Measurements from ENCODE around the gene MBOAT7. TPM values are rescaled to one million over a fixed set of nuclear protein-coding genes. Genes with fewer than 3 reads are reported as not detected.
A peak's percentile ranks its signal among the peaks of the same experiment; 100 is the strongest.

MBOAT7 gene
- total and polyA plus RNA-seq, 4 donors: 10.3 to 31.5 (median 15.0) TPM

DNA sequence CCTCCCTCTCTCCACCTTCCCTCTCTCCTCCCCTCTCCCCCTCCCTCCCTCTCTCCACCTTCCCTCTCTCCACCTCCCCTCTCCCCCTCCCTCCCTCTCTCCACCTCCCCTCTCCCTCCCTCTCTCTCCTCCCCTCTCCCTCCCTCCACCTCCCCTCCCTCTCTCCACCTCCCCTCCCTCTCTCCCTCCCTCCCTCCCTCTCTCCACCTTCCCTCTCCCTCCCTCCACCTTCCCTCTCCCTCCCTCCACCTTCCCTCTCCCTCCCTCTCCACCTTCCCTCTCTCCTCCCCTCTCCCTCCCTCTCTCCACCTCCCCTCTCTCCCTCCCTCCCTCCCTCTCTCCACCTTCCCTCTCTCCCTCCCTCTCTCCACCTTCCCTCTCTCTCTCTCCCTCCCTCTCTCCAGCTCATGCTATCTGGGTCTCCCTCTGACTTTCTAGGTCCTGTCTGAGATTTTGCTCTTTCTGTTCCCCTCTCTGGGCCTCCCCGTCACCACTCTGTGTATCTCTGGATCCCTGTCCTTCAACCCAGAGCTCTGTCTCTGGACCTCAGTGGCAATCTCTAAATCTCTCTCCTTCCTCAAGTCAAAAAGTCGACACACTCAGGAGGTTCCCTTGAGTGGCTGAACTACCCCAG, 55.3 kb downstream of the MBOAT7 start (continued):
- TF ChIP-seq, protein P1, sequence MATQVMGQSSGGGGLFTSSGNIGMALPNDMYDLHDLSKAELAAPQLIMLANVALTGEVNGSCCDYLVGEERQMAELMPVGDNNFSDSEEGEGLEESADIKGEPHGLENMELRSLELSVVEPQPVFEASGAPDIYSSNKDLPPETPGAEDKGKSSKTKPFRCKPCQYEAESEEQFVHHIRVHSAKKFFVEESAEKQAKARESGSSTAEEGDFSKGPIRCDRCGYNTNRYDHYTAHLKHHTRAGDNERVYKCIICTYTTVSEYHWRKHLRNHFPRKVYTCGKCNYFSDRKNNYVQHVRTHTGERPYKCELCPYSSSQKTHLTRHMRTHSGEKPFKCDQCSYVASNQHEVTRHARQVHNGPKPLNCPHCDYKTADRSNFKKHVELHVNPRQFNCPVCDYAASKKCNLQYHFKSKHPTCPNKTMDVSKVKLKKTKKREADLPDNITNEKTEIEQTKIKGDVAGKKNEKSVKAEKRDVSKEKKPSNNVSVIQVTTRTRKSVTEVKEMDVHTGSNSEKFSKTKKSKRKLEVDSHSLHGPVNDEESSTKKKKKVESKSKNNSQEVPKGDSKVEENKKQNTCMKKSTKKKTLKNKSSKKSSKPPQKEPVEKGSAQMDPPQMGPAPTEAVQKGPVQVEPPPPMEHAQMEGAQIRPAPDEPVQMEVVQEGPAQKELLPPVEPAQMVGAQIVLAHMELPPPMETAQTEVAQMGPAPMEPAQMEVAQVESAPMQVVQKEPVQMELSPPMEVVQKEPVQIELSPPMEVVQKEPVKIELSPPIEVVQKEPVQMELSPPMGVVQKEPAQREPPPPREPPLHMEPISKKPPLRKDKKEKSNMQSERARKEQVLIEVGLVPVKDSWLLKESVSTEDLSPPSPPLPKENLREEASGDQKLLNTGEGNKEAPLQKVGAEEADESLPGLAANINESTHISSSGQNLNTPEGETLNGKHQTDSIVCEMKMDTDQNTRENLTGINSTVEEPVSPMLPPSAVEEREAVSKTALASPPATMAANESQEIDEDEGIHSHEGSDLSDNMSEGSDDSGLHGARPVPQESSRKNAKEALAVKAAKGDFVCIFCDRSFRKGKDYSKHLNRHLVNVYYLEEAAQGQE (IDR thresholded peaks at IDR 0.05): no peak
- TF ChIP-seq YY1 (IDR thresholded peaks at IDR 0.05) (no peak), RXRA (IDR thresholded peaks at IDR 0.05) (no peak), EGR1 (IDR thresholded peaks at IDR 0.05; ENCODE audit: low read depth in 2 of 2) (no peak), SP1 (IDR thresholded peaks at IDR 0.05) (no peak)
- TF ChIP-seq, protein P2, sequence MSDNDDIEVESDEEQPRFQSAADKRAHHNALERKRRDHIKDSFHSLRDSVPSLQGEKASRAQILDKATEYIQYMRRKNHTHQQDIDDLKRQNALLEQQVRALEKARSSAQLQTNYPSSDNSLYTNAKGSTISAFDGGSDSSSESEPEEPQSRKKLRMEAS (IDR thresholded peaks at IDR 0.05): no peak

DNA sequence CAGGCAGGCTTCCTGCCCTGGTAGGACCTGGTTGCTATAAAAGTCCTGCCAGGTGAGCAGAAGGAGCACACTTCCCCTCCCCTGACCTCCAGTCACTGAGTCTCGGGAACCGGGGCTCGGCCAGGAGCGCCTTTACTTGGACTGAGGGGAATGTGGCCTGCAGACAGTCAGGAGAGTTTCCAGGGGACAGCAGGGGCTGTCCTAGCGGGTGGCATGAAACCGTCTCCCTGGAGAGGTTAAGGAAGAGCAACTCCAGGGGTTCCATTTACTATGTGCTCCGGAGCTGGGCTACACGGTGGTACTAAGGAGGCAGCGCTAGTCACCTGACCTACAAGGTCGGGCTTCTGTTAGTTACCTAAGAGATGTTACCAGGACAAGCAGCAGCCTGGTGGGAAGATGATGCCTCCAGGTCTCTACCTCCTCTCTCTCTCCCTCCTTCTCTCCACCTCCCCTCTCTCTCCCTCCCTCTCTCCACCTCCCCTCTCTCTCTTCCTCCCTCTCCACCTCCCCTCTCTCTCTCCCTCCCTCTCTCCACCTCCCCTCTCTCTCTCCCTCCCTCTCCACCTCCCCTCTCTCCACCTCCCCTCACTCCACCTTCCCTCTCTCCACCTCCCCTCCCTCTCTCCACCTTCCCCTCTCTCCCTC, 55.9 kb downstream of the MBOAT7 start:
- no peaks in the 10 kb centered on the region for H3K27me3 ChIP-seq (ENCODE audit: control insufficient read depth in 4 of 4, insufficient read depth in 4 of 4, low read length in 3 of 4)
- TF ChIP-seq GABPA (IDR thresholded peaks at IDR 0.05 in 1 of 2, conservative IDR thresholded peaks at IDR 0.05 in 1 of 2) (no peak), HNF4G (IDR thresholded peaks at IDR 0.05) (no peak), FOXA2 (IDR thresholded peaks at IDR 0.05) (no peak), HNF4A (conservative IDR thresholded peaks at IDR 0.05) (no peak), EGR1 (IDR thresholded peaks at IDR 0.05; ENCODE audit: low read depth in 2 of 2) (no peak), RXRA (IDR thresholded peaks at IDR 0.05) (no peak), SP1 (IDR thresholded peaks at IDR 0.05) (no peak), JUND (IDR thresholded peaks at IDR 0.05) (no peak)
- TF ChIP-seq, protein P3, sequence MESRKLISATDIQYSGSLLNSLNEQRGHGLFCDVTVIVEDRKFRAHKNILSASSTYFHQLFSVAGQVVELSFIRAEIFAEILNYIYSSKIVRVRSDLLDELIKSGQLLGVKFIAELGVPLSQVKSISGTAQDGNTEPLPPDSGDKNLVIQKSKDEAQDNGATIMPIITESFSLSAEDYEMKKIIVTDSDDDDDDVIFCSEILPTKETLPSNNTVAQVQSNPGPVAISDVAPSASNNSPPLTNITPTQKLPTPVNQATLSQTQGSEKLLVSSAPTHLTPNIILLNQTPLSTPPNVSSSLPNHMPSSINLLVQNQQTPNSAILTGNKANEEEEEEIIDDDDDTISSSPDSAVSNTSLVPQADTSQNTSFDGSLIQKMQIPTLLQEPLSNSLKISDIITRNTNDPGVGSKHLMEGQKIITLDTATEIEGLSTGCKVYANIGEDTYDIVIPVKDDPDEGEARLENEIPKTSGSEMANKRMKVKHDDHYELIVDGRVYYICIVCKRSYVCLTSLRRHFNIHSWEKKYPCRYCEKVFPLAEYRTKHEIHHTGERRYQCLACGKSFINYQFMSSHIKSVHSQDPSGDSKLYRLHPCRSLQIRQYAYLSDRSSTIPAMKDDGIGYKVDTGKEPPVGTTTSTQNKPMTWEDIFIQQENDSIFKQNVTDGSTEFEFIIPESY (IDR thresholded peaks at IDR 0.05): no peak
- TF ChIP-seq, protein P4, sequence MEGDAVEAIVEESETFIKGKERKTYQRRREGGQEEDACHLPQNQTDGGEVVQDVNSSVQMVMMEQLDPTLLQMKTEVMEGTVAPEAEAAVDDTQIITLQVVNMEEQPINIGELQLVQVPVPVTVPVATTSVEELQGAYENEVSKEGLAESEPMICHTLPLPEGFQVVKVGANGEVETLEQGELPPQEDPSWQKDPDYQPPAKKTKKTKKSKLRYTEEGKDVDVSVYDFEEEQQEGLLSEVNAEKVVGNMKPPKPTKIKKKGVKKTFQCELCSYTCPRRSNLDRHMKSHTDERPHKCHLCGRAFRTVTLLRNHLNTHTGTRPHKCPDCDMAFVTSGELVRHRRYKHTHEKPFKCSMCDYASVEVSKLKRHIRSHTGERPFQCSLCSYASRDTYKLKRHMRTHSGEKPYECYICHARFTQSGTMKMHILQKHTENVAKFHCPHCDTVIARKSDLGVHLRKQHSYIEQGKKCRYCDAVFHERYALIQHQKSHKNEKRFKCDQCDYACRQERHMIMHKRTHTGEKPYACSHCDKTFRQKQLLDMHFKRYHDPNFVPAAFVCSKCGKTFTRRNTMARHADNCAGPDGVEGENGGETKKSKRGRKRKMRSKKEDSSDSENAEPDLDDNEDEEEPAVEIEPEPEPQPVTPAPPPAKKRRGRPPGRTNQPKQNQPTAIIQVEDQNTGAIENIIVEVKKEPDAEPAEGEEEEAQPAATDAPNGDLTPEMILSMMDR (IDR thresholded peaks at IDR 0.05; ENCODE audit: low read depth, low read length, missing input control): no peak
- H3K4me1 ChIP-seq (ENCODE audit: control insufficient read depth in 4 of 4, insufficient read depth in 4 of 4, low read length in 3 of 4): peaks cover 1 to 16% (median 10%) of the 10 kb centered on the region in 4 donors
- H3K4me3 ChIP-seq (ENCODE audit: low read depth in 1 of 3, low read length in 3 of 3): no peak overlapping the region
- no peak overlapping the region for H3K9ac ChIP-seq (ENCODE audit: low read depth in 1 of 2, low read length in 2 of 2)
- 89% methylated on average over 10 of the region's 10 CpGs for WGBS
- peak; percentile 86 for DNase-seq (ENCODE audit: low spot score)
- H3K27ac ChIP-seq (ENCODE audit: low read depth in 1 of 2, low read length in 2 of 2): no peak overlapping the region
- peaks cover 4 to 31% (median 12%) of the 10 kb centered on the region in 4 donors for H3K36me3 ChIP-seq (ENCODE audit: control insufficient read depth in 4 of 4, insufficient read depth in 3 of 4, low read depth in 1 of 4, low read length in 3 of 4)
- H3K9me3 ChIP-seq (ENCODE audit: control insufficient read depth in 4 of 4, low read length in 3 of 4): no peaks in the 10 kb centered on the region
